ENCODE results near the gene FTH1.

The FTH1 gene

DNA sequence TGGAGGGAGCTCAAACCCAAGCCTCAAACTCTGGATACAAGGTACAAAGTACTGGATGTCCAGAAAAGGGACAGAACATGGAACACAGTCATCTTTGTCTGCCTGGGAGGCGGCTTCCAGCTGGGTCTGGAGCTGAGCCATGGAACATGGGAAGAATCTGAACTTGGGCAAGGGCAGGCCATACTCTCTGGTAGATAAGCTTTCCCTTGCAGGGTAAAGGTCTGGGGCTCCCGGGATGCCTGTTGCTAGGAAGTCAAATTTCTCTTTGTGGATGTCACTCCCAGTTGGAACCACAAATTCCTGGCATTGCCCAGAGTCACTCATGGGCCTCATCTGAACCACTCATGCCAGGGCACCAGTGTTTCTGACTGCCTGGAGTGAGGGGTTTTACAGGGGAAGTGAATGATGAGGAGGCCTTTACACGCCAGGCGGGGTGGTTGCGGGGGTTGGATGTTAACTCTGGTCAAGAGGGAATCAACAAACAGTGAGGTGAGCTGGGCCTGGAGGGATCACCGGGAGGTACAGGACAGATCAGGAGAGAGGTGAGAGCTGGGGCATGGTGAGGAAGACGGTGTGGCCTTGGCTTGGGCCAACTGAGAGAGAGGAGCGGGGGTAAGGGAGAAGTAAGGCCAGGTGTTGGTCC is 5.7 kb downstream of the FTH1 start:
- Histone ChIP-seq H3K4me2 (ENCODE audit: low read depth, low read length, poor library complexity, severe bottlenecking) (no peak overlapping the region), H3K27me3 (ENCODE audit: low read length) (no peaks in the 10 kb centered on the region), H3K9ac (ENCODE audit: low read length) (no peak overlapping the region), H3K9me3 (ENCODE audit: insufficient read depth, low read length) (no peaks in the 10 kb centered on the region), H3K27ac (ENCODE audit: low read depth, low read length) (no peak overlapping the region), H3K9me2 (replicated peaks; ENCODE audit: insufficient read depth, low read length) (no peaks in the 10 kb centered on the region), H2AFZ (ENCODE audit: low read depth, low read length, severe bottlenecking) (no peak overlapping the region), H3F3A (ENCODE audit: insufficient read depth) (no peaks in the 10 kb centered on the region; the same call in 1 of the 2 replicates), H3K79me2 (ENCODE audit: insufficient read depth, low read length) (peaks cover 8% of the 10 kb centered on the region), H4K20me1 (ENCODE audit: low read depth, low read length) (peaks cover 6% of the 10 kb centered on the region), H3K36me3 (ENCODE audit: low read length) (peaks cover 5% of the 10 kb centered on the region; the same call in 1 of the 2 replicates), H3K4me3 (ENCODE audit: insufficient read depth, low read length, poor library complexity, severe bottlenecking) (no peak overlapping the region)
- TF ChIP-seq, protein P1, sequence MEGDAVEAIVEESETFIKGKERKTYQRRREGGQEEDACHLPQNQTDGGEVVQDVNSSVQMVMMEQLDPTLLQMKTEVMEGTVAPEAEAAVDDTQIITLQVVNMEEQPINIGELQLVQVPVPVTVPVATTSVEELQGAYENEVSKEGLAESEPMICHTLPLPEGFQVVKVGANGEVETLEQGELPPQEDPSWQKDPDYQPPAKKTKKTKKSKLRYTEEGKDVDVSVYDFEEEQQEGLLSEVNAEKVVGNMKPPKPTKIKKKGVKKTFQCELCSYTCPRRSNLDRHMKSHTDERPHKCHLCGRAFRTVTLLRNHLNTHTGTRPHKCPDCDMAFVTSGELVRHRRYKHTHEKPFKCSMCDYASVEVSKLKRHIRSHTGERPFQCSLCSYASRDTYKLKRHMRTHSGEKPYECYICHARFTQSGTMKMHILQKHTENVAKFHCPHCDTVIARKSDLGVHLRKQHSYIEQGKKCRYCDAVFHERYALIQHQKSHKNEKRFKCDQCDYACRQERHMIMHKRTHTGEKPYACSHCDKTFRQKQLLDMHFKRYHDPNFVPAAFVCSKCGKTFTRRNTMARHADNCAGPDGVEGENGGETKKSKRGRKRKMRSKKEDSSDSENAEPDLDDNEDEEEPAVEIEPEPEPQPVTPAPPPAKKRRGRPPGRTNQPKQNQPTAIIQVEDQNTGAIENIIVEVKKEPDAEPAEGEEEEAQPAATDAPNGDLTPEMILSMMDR (IDR thresholded peaks at IDR 0.05; ENCODE audit: insufficient read depth, low read length, poor library complexity, severe bottlenecking): no peak
- no peak for TF ChIP-seq EZH2phosphoT487 (conservative IDR thresholded peaks at IDR 0.05; ENCODE audit: low read length)

DNA sequence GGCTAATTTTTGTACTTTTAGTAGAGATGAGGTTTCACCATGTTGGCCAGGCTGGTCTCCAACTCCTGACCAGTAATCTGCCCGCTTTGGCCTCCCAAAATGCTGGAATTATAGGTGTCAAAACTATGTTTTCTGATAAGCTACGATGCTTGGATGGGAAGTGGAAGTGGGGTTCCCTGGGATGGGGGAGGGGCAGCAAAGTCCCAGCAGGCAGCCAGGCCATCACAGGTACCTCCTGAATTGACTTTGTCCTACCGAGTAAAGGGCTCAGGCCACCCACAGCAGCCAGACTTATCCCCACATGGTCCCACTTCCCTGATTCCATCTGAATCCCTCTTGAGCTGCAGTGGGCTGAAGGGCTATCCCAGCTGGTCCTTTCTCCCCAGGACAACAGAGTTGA is 6.9 kb downstream of the FTH1 start:
- no peak overlapping the region for H3K27ac ChIP-seq (ENCODE audit: low read depth, low read length)

DNA sequence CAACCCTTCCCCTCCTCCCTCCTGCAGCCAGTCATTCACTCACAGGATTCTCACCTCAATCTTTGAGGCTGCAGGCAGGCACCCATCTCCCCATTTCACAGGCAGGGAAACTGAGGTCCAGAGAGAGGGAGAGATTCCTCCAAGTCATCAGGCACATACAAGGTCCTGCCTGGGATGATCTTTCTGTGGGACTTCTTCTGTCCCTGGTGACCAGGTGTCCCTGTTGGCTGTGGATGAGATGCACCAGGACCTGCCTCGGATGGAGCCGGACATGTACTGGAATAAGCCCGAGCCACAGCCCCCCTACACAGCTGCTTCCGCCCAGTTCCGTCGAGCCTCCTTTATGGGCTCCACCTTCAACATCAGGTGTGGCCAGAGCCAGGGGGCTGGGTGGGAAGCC is 7.8 kb downstream of the FTH1 start:
- no peaks in the 10 kb centered on the region for H3K79me2 ChIP-seq (ENCODE audit: insufficient read depth, low read length)
- H3K4me3 ChIP-seq (ENCODE audit: insufficient read depth, low read length, poor library complexity, severe bottlenecking): no peak overlapping the region
- TF ChIP-seq, protein P1 (IDR thresholded peaks at IDR 0.05; ENCODE audit: insufficient read depth, low read length, poor library complexity, severe bottlenecking): no peak
- TF ChIP-seq EZH2phosphoT487 (conservative IDR thresholded peaks at IDR 0.05; ENCODE audit: low read length): no peak
- H3K9me3 ChIP-seq (ENCODE audit: insufficient read depth, low read length): no peaks in the 10 kb centered on the region
- H3K4me2 ChIP-seq (ENCODE audit: low read depth, low read length, poor library complexity, severe bottlenecking): no peak overlapping the region
- no peak overlapping the region for H3K27ac ChIP-seq (ENCODE audit: low read depth, low read length)
- H3K27me3 ChIP-seq (ENCODE audit: low read length): no peaks in the 10 kb centered on the region
- no peaks in the 10 kb centered on the region; the same call in 1 of the 2 replicates for H3F3A ChIP-seq (ENCODE audit: insufficient read depth)
- H3K36me3 ChIP-seq (ENCODE audit: low read length): peaks cover 5% of the 10 kb centered on the region; the same call in 1 of the 2 replicates
- no peaks in the 10 kb centered on the region for H4K20me1 ChIP-seq (ENCODE audit: low read depth, low read length)
- no peak overlapping the region for H2AFZ ChIP-seq (ENCODE audit: low read depth, low read length, severe bottlenecking)
- no peak overlapping the region for H3K9ac ChIP-seq (ENCODE audit: low read length)
- no peaks in the 10 kb centered on the region for H3K9me2 ChIP-seq (replicated peaks; ENCODE audit: insufficient read depth, low read length)

More for the DNA sequence above, 6.9 kb downstream of the FTH1 start:
- H4K20me1 ChIP-seq (ENCODE audit: low read depth, low read length): no peaks in the 10 kb centered on the region
- TF ChIP-seq, protein P1 (IDR thresholded peaks at IDR 0.05; ENCODE audit: insufficient read depth, low read length, poor library complexity, severe bottlenecking): no peak
- TF ChIP-seq EZH2phosphoT487 (conservative IDR thresholded peaks at IDR 0.05; ENCODE audit: low read length): no peak
- no peak overlapping the region for H3K4me2 ChIP-seq (ENCODE audit: low read depth, low read length, poor library complexity, severe bottlenecking)
- H3K9me3 ChIP-seq (ENCODE audit: insufficient read depth, low read length): no peaks in the 10 kb centered on the region
- peaks cover 5% of the 10 kb centered on the region; the same call in 1 of the 2 replicates for H3K36me3 ChIP-seq (ENCODE audit: low read length)
- H3K4me3 ChIP-seq (ENCODE audit: insufficient read depth, low read length, poor library complexity, severe bottlenecking): no peak overlapping the region
- no peaks in the 10 kb centered on the region for H3K79me2 ChIP-seq (ENCODE audit: insufficient read depth, low read length)
- no peak overlapping the region for H2AFZ ChIP-seq (ENCODE audit: low read depth, low read length, severe bottlenecking)
- no peaks in the 10 kb centered on the region; the same call in 1 of the 2 replicates for H3F3A ChIP-seq (ENCODE audit: insufficient read depth)
- H3K27me3 ChIP-seq (ENCODE audit: low read length): no peaks in the 10 kb centered on the region
- H3K9ac ChIP-seq (ENCODE audit: low read length): no peak overlapping the region
- no peaks in the 10 kb centered on the region for H3K9me2 ChIP-seq (replicated peaks; ENCODE audit: insufficient read depth, low read length)
